Pancreas (tissue), 10 donors: Measurements from ENCODE around the gene RPL28. TPM values are rescaled to one million over a fixed set of nuclear protein-coding genes. Genes with fewer than 3 reads are reported as not detected.

Experiments
- ATAC-seq, 4 donors: fragments of 200-7000 bp; cut with Tn5 transposase; one replicate each; pipeline versions ENCODE4 v1.8.0 to v1.9.1; 2020; ENCODE audit warnings: mild to moderate bottlenecking in 4 of 4, moderate library complexity in 4 of 4
- DNase-seq, 6 donors: peaks; one replicate each; pipeline ENCODE4 v3.0.0-alpha.2; 2020
- FAIRE-seq: peaks from 2 replicates; lab custom pipeline; 2012; peaks lifted over from hg19 to GRCh38; lab: Jason Lieb, UNC
- H3K27ac ChIP-seq, 4 donors: fragments of 200-600 bp; sonication (generic); 1 replicate in 3 of 4; 2 replicates in 1 of 4; pipeline versions ENCODE4 v1.5.0 to v1.8.0; 2020
- H3K27me3 ChIP-seq, 4 donors: fragments of 200-600 bp; one replicate each; pipeline ENCODE4 v1.8.0; 2021
- H3K36me3 ChIP-seq, 3 donors: fragments of 200-600 bp; sonication (generic) in 1 of 3; one replicate each; pipeline versions ENCODE4 v1.5.0 to v1.8.0; 2020 to 2021
- H3K4me1 ChIP-seq, 3 donors: fragments of 200-600 bp; one replicate each; pipeline ENCODE4 v1.8.0; 2021
- H3K4me3 ChIP-seq, 4 donors: fragments of 200-600 bp; sonication (generic) in 2 of 4; one replicate each; pipeline versions ENCODE4 v1.5.0 to v1.8.0; 2020 to 2021
- H3K9me3 ChIP-seq, 4 donors: fragments of 200-600 bp; one replicate each; pipeline ENCODE4 v1.8.0; 2021
- CTCF ChIP-seq, 4 donors: fragments of 200-600 bp; sonication (generic) in 3 of 4; IDR thresholded peaks; one replicate each; pipeline versions ENCODE4 v1.5.0 to v1.8.0; 2021; ENCODE audit warnings: antibody characterized with exemption in 4 of 4
- WGBS, 2 donors: extraction: QIAGEN DNeasy Blood & Tissue Kit; methylation state at CpG; one replicate each; pipeline ENCODE4 v1.1.7; 2013; 5-methylcytosine and 5-hydroxymethylcytosine counted together
- intact Hi-C, 3 donors: fragments of 100-400 bp; cut with DNase I; formaldehyde crosslinking; loops; one replicate each; pipeline versions ENCODE4 v1.11.1 to v1.14.2; 2022
- polyA plus RNA-seq, 2 donors: library from polyadenylated mRNA; stranded (reverse); fragments of 200-250 nt; gene quantifications; one replicate each; pipeline ENCODE4 v1.2.3, GENCODE V29; 2013
- total RNA-seq, 6 donors: library from RNA; stranded (reverse); fragmentation: NEBNext Ultra II Directional in 4 of 6; extraction: Animal tissue kit (Norgen Biotek cat#: 25700) in 4 of 6; gene quantifications; one replicate each; pipeline versions ENCODE4 v1.2.1 to v1.2.4, GENCODE V29; 2021 to 2023
- donor health status: healthy with polysubstance abuse.
- donor health status: DM: no; HTN: no; CAD: no; lungs with moderate emphysema.
- donor health status: DM: no; HTN: no; CAD: no.
- donor health status: control.
- donor health status: control.
- donor health status: Bipolar disorder and iron deficiency.
- donor health status: DM: yes; HTN: yes; CAD: no.
- donor health status: DM: no; HTN: no; CAD: no.
- donor health status: DM: no; HTN: no; CAD: no.
- donor health status: DM: yes; HTN: yes; CAD: no.

RPL28 gene
- total and polyA plus RNA-seq, 8 donors, result 420 to 1,198 (median 819) TPM

- intact Hi-C loops, result no loop called here
- H3K27me3 ChIP-seq, result no peaks in the 10 kb centered on the region
- no peaks in the 10 kb centered on the region for H3K9me3 ChIP-seq
- no peak overlapping the region for H3K27ac ChIP-seq
- no peak for TF ChIP-seq CTCF (IDR thresholded peaks at IDR 0.05)
- FAIRE-seq (no peak), ATAC-seq (no peak), DNase-seq (peak in 1 of 6 donors; percentile 67)
- WGBS, 2 donors, result 86 to 92% methylated on average over 22 of the region's 22 CpGs
- H3K4me3 ChIP-seq, result no peak overlapping the region
- H3K36me3 ChIP-seq, result peaks cover 0 to 4% (median 0%) of the 10 kb centered on the region in 3 donors
- no peaks in the 10 kb centered on the region for H3K4me1 ChIP-seq
Observed at GRCh38 chr19:55345101-55345817, 40.5 kb upstream of the RPL28 start.

- ATAC-seq (peak in 2 of 4 donors; percentile 2 to 9), FAIRE-seq (no peak), DNase-seq (peak in 3 of 6 donors; percentile 36 to 77 (median 66))
- intact Hi-C loops, result no loop called here
- H3K4me3 ChIP-seq, result no peak overlapping the region
- no peak overlapping the region for H3K27ac ChIP-seq
- H3K4me1 ChIP-seq, result no peaks in the 10 kb centered on the region
- no peak for TF ChIP-seq CTCF (IDR thresholded peaks at IDR 0.05)
- peaks cover 0 to 4% (median 0%) of the 10 kb centered on the region in 3 donors for H3K36me3 ChIP-seq
- no peaks in the 10 kb centered on the region for H3K27me3 ChIP-seq
- 86 to 89% methylated on average over 42 to 43 of the region's 43 CpGs for WGBS, 2 donors
- no peaks in the 10 kb centered on the region for H3K9me3 ChIP-seq
Observed at GRCh38 chr19:55345818-55346724, 39.7 kb upstream of the RPL28 start.

- no peaks in the 10 kb centered on the region for H3K4me1 ChIP-seq
- no peak overlapping the region for H3K27ac ChIP-seq
- FAIRE-seq (no peak), ATAC-seq (no peak), DNase-seq (peak in 1 of 6 donors; percentile 63)
- H3K9me3 ChIP-seq, result no peaks in the 10 kb centered on the region
- H3K4me3 ChIP-seq, result no peak overlapping the region
- intact Hi-C loops, result no loop called here
- H3K36me3 ChIP-seq, result peaks cover 0 to 4% (median 0%) of the 10 kb centered on the region in 3 donors
- 92 to 93% methylated on average over 32 to 41 of the region's 41 CpGs for WGBS, 2 donors
- no peak for TF ChIP-seq CTCF (IDR thresholded peaks at IDR 0.05)
- no peaks in the 10 kb centered on the region for H3K27me3 ChIP-seq
Observed at GRCh38 chr19:55346725-55347441, 38.8 kb upstream of the RPL28 start.

- DNase-seq (peak in 1 of 6 donors; percentile 61), ATAC-seq (no peak), FAIRE-seq (no peak)
- Histone ChIP-seq H3K4me1 (no peaks in the 10 kb centered on the region), H3K27ac (no peak overlapping the region), H3K36me3 (peaks cover 0 to 4% (median 0%) of the 10 kb centered on the region in 3 donors), H3K9me3 (no peaks in the 10 kb centered on the region), H3K4me3 (no peak overlapping the region), H3K27me3 (no peaks in the 10 kb centered on the region)
- 89 to 91% methylated on average over 10 of the region's 10 CpGs for WGBS, 2 donors
- intact Hi-C loops, result no loop called here
- TF ChIP-seq CTCF (IDR thresholded peaks at IDR 0.05), result no peak
Observed at GRCh38 chr19:55347442-55348009, 38.2 kb upstream of the RPL28 start.
